Tibial nerve (tissue), 4 donors: ENCODE results near the gene NUP107. TPM values are rescaled to one million over a fixed set of nuclear protein-coding genes. Genes with fewer than 3 reads are reported as not detected.

Experiments
- DNase-seq, 2 donors: peaks; one replicate each; pipeline ENCODE4 v3.0.0-alpha.2; 2019; ENCODE audit warnings: low spot score in 2 of 2
- H3K27ac ChIP-seq, 4 donors: fragments of 200-600 bp; sonication (generic) in 3 of 4; one replicate each; pipeline ENCODE4 v1.5.1; 2017 to 2019; ENCODE audit warnings: mild to moderate bottlenecking in 1 of 4
- H3K27me3 ChIP-seq, 2 donors: fragments of 200-600 bp; sonication (generic) in 1 of 2; one replicate each; pipeline versions ENCODE4 v1.5.1 to v1.6.0; 2017 to 2019
- H3K36me3 ChIP-seq, 3 donors: fragments of 200-600 bp; sonication (generic); one replicate each; pipeline ENCODE4 v1.5.1; 2018 to 2019
- H3K4me1 ChIP-seq, 4 donors: fragments of 200-600 bp; sonication (generic) in 3 of 4; one replicate each; pipeline ENCODE4 v1.5.1; 2017 to 2019
- H3K4me3 ChIP-seq, 4 donors: fragments of 200-600 bp; sonication (generic) in 3 of 4; one replicate each; pipeline ENCODE4 v1.5.1; 2017 to 2019; ENCODE audit warnings: mild to moderate bottlenecking in 1 of 4, moderate library complexity in 1 of 4
- H3K9me3 ChIP-seq, 4 donors: fragments of 200-600 bp; sonication (generic) in 3 of 4; one replicate each; pipeline ENCODE4 v1.5.1; 2017 to 2019
- CTCF ChIP-seq, 5 experiments: fragments of 200-600 bp in 3 of 5; fragments of 450-650 bp in 2 of 5; sonication (generic) in 3 of 5; IDR thresholded peaks; one replicate each; pipeline ENCODE4 v1.5.1; 2016 to 2019; ENCODE audit warnings: antibody characterized with exemption in 5 of 5, mild to moderate bottlenecking in 3 of 5, moderate library complexity in 2 of 5
- EP300 ChIP-seq, 2 donors: sonication (generic); formaldehyde crosslinking; IDR thresholded peaks; one replicate each; pipeline ENCODE4 v1.6.1; 2017; ENCODE audit warnings: antibody characterized with exemption in 2 of 2, mild to moderate bottlenecking in 1 of 2
- POLR2A ChIP-seq, 2 donors: fragments of 450-650 bp; IDR thresholded peaks; one replicate each; pipeline ENCODE4 v1.6.1; 2017; ENCODE audit warnings: antibody characterized with exemption in 2 of 2, mild to moderate bottlenecking in 2 of 2, moderate library complexity in 2 of 2
- WGBS, 2 donors: methylation state at CpG; one replicate each; pipeline ENCODE4 v1.1.5; 2018; 5-methylcytosine and 5-hydroxymethylcytosine counted together
- total RNA-seq, 4 donors: library from RNA; depleted of rRNA; stranded (reverse); fragments of >200 nt; gene quantifications; one replicate each; pipeline ENCODE4 v1.1.0, GENCODE V29; 2016

The NUP107 gene
- total RNA-seq, 4 donors from 2014 or later: 30.3 to 38.0 (median 31.6) TPM

- 96 to 97% methylated on average over 3 of the region's 3 CpGs for WGBS, 2 donors
- no peaks in the 10 kb centered on the region for H3K27me3 ChIP-seq
- TF ChIP-seq EP300 (IDR thresholded peaks at IDR 0.05) (no peak), CTCF (IDR thresholded peaks at IDR 0.05) (no peak), POLR2A (IDR thresholded peaks at IDR 0.05) (no peak)
These were observed 75.9 kb downstream of the NUP107 start for GRCh38 chr12:68762691-68763090.

GRCh38 chr12:68765696-68766095 lies 78.9 kb downstream of the NUP107 start:
- 95 to 100% methylated on average over 1 of the region's 1 CpG for WGBS, 2 donors
- Histone ChIP-seq H3K36me3 (peaks cover 0 to 73% (median 3%) of the 10 kb centered on the region in 3 donors), H3K9me3 (no peaks in the 10 kb centered on the region), H3K4me1 (no peaks in the 10 kb centered on the region), H3K27ac (no peak overlapping the region), H3K4me3 (no peak overlapping the region), H3K27me3 (no peaks in the 10 kb centered on the region)
- DNase-seq: no peak
- TF ChIP-seq CTCF (IDR thresholded peaks at IDR 0.05): no peak
- TF ChIP-seq EP300 (IDR thresholded peaks at IDR 0.05): no peak
- no peak for TF ChIP-seq POLR2A (IDR thresholded peaks at IDR 0.05)

More at GRCh38 chr12:68762691-68763090, 75.9 kb downstream of the NUP107 start:
- DNase-seq: no peak
- peaks cover 0 to 91% (median 3%) of the 10 kb centered on the region in 3 donors for H3K36me3 ChIP-seq
- H3K4me3 ChIP-seq: no peak overlapping the region
- no peaks in the 10 kb centered on the region for H3K4me1 ChIP-seq
- no peak overlapping the region for H3K27ac ChIP-seq
- H3K9me3 ChIP-seq: no peaks in the 10 kb centered on the region

GRCh38 chr12:68766646-68767045 lies 79.9 kb downstream of the NUP107 start:
- DNase-seq: no peak

GRCh38 chr12:68767191-68767590 lies 80.4 kb downstream of the NUP107 start:
- Histone ChIP-seq H3K9me3 (no peaks in the 10 kb centered on the region), H3K36me3 (peaks cover 0 to 58% (median 3%) of the 10 kb centered on the region in 3 donors), H3K27me3 (no peaks in the 10 kb centered on the region), H3K4me3 (no peak overlapping the region), H3K4me1 (no peaks in the 10 kb centered on the region), H3K27ac (no peak overlapping the region)
- 90 to 96% methylated on average over 7 of the region's 7 CpGs for WGBS, 2 donors
- TF ChIP-seq CTCF (IDR thresholded peaks at IDR 0.05): no peak
- TF ChIP-seq POLR2A (IDR thresholded peaks at IDR 0.05): no peak
- TF ChIP-seq EP300 (IDR thresholded peaks at IDR 0.05): no peak
- DNase-seq: no peak

More at GRCh38 chr12:68766646-68767045, 79.9 kb downstream of the NUP107 start:
- no peaks in the 10 kb centered on the region for H3K27me3 ChIP-seq
- peaks cover 0 to 64% (median 3%) of the 10 kb centered on the region in 3 donors for H3K36me3 ChIP-seq
- H3K9me3 ChIP-seq: no peaks in the 10 kb centered on the region
- no peaks in the 10 kb centered on the region for H3K4me1 ChIP-seq
- H3K4me3 ChIP-seq: no peak overlapping the region
- H3K27ac ChIP-seq: no peak overlapping the region
- 86 to 96% methylated on average over 2 of the region's 2 CpGs for WGBS, 2 donors
- no peak for TF ChIP-seq POLR2A (IDR thresholded peaks at IDR 0.05)

- DNase-seq: no peak
- Histone ChIP-seq H3K27ac (no peak overlapping the region), H3K4me3 (no peak overlapping the region), H3K27me3 (no peaks in the 10 kb centered on the region), H3K9me3 (no peaks in the 10 kb centered on the region), H3K4me1 (no peaks in the 10 kb centered on the region), H3K36me3 (peaks cover 0 to 48% (median 3%) of the 10 kb centered on the region in 3 donors)
- TF ChIP-seq CTCF (IDR thresholded peaks at IDR 0.05) (no peak), EP300 (IDR thresholded peaks at IDR 0.05) (no peak), POLR2A (IDR thresholded peaks at IDR 0.05) (no peak)
- WGBS, 2 donors: 86 to 90% methylated on average over 4 of the region's 4 CpGs
These were observed 81.7 kb downstream of the NUP107 start for GRCh38 chr12:68768431-68768939.
